LNCaP clone FGC (cell line): ENCODE measurements around the gene RNF14.
"Not testable (repeated sequence)": the region's sequence is repeated elsewhere in the genome, so short reads cannot be mapped to it uniquely, and the experiment has no call there.

Source experiments
- DNase-seq: peaks from one replicate; pipeline ENCODE4 v3.0.0-alpha.2; 2011; ENCODE audit warnings: low read depth
- H3K4me3 ChIP-seq: 2 replicates; pipeline ENCODE4 v1.5.1; 2011; ENCODE audit warnings: mild to moderate bottlenecking, low read depth, low read length, control low read depth
- TF ChIP-seq, protein P1 (sequence below): IDR thresholded peaks from 2 replicates; pipeline ENCODE4 v1.5.1; 2012; ENCODE audit warnings: mild to moderate bottlenecking; ENCODE audit not compliant: control insufficient read depth, insufficient read depth; ENCODE audit errors: extremely low read depth

Gene RNF14, protein sequence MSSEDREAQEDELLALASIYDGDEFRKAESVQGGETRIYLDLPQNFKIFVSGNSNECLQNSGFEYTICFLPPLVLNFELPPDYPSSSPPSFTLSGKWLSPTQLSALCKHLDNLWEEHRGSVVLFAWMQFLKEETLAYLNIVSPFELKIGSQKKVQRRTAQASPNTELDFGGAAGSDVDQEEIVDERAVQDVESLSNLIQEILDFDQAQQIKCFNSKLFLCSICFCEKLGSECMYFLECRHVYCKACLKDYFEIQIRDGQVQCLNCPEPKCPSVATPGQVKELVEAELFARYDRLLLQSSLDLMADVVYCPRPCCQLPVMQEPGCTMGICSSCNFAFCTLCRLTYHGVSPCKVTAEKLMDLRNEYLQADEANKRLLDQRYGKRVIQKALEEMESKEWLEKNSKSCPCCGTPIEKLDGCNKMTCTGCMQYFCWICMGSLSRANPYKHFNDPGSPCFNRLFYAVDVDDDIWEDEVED

DNA sequence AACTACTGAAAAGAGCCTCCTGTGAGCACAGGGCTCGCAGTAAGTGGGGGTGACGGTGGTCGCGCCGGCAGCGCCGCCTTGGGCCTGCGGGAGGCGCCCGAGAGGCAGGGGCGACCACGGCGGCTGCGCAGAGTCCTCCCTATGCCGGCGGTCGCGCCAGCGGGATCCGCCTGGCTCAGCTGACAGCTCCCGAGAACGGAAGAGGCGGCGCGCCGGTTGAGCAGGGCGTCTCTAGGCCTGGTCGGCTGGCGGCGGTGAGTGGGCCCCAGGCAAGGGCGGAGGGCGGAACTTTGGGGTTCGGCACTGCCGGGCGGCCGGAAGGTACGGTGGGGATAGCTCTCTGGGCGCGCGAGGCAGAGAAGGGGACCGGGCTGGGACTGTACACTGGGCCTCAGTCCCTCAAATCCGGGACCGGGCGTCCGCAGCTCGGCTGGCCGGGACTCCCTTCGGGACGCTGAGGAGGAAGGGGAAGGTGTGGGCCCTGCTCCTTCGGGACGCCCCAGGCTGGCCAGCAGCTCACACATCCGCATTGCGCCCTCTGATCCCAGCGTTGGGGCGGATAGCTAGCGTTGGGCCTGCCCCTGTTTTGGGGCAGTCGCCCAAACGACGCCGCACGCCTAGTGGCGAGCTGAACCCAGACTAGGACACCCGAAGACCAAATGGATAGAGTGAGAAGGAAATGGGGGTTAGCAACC lies at the start of gene RNF14:
TSS of gene RNF14 (plus strand) at position 192 of the 695 bp plus-strand sequence. CDS start 4,484 bp downstream, outside the sequence.
- DNase-seq, result peak; percentile 50
- peak within 1 kb of the TSS; percentile 87 for H3K4me3 ChIP-seq
- TF ChIP-seq, protein P1, sequence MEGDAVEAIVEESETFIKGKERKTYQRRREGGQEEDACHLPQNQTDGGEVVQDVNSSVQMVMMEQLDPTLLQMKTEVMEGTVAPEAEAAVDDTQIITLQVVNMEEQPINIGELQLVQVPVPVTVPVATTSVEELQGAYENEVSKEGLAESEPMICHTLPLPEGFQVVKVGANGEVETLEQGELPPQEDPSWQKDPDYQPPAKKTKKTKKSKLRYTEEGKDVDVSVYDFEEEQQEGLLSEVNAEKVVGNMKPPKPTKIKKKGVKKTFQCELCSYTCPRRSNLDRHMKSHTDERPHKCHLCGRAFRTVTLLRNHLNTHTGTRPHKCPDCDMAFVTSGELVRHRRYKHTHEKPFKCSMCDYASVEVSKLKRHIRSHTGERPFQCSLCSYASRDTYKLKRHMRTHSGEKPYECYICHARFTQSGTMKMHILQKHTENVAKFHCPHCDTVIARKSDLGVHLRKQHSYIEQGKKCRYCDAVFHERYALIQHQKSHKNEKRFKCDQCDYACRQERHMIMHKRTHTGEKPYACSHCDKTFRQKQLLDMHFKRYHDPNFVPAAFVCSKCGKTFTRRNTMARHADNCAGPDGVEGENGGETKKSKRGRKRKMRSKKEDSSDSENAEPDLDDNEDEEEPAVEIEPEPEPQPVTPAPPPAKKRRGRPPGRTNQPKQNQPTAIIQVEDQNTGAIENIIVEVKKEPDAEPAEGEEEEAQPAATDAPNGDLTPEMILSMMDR, result peak; percentile 84

DNA sequence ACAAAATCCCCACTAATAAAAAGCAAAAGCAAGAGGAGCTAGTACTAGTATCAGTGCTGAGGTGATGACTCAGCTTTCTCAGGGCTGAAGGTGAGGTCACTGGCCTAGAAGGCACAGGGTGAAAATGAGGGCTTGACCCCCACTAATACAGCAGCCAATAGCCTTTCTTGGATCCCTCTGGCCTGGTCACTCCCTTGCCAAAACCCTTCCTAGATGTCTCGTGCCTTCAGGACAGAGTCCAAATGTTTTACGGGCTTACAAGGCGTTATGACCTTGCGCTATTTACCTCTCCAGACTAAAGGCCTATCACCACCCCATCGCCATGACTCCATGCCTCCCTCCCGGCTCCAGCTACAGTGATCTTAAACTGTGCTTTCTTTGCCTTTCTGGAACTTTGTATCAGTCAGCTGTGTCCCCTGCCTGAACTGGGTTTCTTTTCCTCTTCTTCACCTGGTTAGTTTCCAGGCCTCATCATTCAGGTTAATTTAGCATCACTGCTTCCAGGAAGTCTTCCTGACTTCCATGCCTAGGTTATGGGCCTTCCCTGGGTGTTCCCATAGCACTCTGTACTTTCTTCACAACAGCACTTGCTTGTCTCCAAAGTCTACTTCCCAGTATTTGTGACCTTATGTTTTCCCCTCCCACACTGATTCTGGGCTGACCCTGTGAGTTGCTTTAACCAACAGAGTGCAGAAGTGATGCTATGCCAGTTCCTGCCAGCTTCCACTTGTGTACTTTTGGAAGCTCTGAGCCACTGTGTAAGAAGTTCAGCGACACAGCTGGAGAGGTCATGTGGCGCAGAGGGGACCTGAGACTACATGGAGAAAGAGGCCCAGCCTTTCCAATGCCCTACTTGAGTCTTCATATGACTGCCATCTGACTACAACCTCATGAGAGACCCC lies 49.4 kb upstream of the RNF14 start:
- TF ChIP-seq, protein P1, result no peak
- DNase-seq, result no peak
- H3K4me3 ChIP-seq, result no peak overlapping the region

DNA sequence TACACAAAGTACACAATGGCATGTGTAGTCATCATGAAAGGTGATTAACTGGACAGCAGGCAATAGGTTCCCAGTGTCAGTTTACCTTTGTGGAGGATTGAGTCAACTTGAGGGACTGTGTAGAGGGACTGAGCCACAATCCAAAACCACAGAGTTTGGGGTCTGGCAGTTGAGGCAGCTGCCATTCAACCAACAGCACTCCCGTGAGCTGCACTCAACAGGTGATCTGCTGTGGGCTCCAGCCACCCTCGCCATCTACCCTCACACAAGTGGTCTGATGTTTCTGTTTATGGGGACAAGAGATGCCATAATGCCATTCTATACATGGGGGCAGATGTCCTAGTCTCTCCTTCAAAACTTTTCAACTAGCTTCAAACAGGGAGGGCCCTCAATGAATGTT lies 48.1 kb upstream of the RNF14 start:
- DNase-seq, result no peak
- H3K4me3 ChIP-seq, result no peak overlapping the region
- TF ChIP-seq, protein P1, result no peak

DNA sequence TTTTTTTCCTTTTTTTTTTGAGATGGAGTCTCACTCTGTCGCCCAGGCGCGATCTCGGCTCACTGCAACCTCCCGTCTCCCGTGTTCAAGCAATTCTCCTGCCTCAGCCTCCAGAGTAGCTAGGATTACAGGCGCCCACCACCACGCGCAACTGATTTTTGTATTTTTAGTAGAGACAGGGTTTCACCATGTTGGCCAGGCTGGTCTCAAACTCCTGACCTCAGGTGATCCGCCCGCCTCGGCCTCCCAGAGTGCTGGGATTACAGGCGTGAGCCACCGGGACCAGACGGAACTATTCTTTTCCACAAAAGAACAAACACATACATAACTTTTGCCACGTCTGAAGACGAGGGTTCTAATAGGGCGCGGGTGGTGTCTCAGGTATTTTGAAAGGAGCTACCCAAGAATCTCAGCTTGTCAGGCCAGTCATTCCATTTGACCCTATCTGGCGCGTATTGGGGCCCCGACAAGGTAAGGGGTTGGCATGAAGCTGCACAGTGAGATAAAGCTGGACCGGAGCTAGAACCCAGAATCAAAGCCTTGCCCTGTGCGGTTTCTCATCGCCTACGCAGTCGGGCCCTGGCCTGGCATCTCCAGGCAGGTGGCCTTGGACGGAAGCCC lies 46.0 kb upstream of the RNF14 start:
- not testable (repeated sequence) for DNase-seq
- peak overlapping the region; percentile 71 for H3K4me3 ChIP-seq

DNA sequence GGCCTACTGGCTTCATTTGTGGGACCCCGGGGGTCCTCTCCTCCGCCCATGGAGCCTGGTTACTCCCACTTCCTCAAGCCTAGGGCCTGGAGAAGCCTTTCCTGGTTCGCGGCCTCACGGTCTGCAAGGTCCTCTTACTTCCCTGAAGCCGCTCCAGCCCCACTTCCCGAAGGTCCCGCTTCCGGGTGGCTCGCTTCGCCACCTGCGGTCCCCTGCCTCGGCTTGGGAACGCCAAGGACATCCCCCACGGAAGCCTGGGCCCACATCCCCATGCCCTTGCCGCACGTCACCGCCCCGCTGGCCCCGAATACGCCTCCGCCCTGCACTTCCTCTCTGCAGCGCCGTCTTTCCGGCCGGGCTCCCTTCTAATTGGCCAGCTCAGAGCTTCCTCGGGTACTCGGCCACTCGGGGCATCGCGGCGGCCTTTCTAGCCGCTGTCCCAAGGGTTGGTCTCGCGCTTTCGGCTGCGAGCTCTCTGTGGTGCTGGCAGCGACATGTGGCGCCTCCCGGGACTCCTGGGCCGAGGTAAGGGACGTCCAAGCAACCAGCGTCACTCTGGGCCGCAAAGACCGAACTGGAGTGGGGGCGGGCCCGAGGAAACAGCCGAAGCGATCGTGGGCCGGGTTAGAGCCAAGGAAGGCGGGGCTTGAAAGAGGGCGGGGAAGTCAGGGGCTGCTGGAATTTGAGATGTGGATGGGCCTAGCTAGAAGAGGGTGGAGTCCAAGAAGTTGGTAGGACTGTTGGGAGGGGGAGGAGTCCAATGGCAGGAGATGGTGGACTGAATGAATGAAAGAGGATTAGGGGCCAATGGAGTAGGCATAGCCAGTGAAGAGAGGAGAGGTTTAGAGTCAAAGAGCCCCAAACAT lies 45.2 kb upstream of the RNF14 start, which contains the start of gene DELE1:
TSS of gene DELE1 (plus strand) at position 424 of the 866 bp plus-strand sequence. CDS start at position 495, 71 bp downstream.
- peak within 1 kb of the TSS; percentile 71 for H3K4me3 ChIP-seq
- peak; percentile 87 for DNase-seq
- TF ChIP-seq, protein P1, result no peak

DNA sequence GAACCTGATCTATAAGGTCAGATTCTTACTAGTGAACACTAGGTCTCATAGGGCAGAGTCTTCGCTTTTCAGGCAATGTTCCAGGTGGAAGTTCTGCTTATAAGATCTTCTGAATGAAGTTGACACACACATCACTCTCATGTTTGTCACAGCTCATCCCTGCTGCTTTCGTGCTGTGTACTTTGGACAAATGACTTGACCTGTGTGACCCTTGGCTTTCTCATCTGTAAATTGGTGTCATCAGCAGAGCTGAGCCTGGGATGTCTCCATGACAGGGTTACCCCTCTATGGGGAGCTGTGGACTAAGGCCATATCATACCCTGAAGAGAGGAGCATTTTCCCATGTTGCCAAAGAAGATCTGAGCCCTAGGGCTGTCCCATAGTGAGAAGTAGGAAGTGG lies 42.5 kb upstream of the RNF14 start:
- H3K4me3 ChIP-seq, result no peak overlapping the region
- no peak for DNase-seq
- TF ChIP-seq, protein P1, result no peak
